Hippocampal formation (tissue), 2 donors: ENCODE measurements around the gene EVL.
"Not testable (repeated sequence)": the region's sequence is repeated elsewhere in the genome, so short reads cannot be mapped to it uniquely, and the experiment has no call there.

Source experiments
- DNase-seq, 2 donors: peaks; one replicate each; lab custom pipeline; 2025; lab: John Stamatoyannopoulos, UW

Gene EVL

DNA sequence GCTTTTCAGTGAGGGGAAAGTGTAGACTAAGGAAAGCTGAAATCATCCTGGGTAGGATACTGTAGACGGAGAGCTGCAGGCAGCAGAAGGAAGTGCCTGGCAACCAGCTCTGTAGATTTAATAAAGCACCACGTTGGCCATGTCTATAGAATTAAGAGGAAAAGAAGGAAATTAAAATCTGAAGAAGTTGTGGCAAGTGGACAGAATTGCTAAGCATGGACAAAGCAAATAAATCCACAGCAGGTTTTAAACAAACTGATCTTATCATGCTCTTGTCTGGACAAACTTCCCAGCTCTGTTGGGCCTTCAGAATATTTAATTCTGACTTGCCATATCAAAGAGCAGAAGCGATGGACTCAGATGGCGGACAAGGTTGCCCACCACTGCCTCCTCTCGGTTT, 27.2 kb upstream of the EVL start:
- DNase-seq = no peak

DNA sequence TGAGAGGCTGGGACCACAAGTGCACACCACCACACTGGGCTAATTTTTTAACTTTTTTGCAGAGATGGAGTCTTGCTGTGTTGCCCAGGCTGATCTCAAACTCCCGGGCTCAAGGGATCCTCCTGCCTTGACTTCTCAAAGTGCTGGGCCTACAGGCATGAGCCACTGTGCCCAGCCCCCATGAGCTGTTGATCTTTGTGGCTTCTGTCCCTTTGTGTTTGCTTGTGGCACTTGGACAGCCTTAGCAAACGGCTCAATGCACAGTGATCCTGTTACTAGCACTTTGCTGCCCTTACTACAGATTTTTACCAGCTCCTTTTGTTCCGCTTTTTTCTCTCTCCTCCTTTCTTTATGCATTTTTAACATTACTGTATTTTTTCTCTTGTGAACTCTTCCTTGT, 25.3 kb upstream of the EVL start:
- DNase-seq = no peak

DNA sequence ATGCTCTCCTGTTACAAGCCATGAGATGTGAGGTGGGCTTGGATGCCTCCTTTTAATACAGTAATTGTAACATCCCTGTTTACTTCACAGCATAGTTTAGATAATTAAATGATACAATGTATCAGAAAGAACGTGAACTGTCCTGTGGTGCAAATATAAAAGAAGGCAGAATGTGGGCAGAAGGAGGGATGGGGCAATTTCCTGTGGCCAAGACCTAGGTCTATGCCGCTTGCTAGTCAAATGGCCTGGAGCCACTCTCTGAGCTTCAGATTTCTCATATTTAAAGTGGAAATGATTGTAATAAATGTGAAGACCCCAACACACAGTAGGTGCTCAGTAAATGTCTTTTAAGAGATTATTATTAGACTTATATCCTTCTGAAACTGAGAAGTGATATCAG, 24.0 kb upstream of the EVL start:
- no peak for DNase-seq

DNA sequence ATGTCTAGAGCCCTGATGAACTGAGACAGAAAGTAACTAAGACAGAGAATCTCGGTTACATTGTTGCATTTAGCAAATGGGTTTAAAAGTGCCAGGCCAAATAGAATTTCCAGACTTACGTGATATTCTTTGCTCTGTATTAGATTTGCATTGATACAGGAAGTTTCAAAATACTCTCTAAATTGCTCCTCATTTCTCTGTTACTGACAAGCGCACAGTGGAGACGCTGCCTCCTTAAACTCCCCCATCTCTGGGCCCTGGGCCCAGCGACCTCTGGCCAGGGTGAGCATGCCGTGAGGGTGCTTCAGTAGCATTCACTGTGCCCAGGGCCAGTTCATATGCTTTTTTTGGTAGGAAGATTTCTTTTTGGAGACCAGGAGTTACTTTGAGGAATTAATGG, 22.9 kb upstream of the EVL start:
- no peak for DNase-seq

DNA sequence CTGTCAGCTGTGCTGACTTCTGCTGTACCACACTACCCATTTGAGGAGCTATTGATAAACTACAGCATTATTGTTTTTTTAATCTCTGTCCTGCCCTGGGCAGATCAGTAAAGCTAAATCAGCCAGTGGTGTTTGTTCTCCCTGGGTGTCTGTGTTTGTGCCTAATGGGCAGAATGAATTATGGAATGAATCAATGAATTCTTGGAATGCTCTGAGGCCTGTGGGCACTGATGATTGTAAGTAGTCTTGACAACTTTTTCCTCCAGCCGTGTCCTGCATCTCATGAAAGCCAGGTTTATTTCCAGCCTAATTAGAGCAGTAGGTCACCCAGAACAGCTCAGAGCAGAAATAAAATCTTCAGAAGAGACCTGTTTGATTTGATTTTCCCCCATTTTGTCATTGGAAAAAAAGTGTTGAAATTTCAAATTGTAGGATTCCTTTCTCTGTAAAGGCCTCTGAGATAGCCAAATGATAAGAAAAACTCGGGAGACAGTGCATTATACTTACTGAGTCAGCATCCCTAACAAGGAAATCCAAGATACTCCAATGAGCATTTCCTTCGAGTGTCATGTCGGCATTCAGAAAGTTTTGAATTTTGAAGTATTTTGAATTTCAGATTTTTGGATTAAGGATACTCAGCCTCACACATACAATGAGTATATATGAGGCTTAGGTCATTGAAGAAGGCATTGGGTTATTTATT, 19.4 kb upstream of the EVL start:
- no peak for DNase-seq

DNA sequence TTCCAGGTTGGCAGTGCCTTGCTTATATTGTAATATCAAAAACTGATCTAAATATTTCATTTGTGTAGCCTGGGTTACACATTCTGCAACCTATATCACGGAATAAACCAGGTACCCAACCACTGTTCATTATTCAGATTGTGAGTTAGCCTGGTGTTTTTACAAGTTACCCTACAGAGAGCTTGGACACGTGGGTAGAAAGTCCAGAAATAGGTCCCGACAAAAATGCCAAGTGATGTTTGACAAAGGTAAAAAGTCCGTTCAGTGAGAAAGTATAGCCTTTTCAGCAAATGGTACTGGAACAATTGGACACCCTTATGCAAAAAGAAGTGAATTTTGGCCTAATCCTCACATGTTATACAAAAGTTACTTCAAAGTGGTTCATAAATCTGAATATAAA, 17.6 kb upstream of the EVL start:
- no peak for DNase-seq

DNA sequence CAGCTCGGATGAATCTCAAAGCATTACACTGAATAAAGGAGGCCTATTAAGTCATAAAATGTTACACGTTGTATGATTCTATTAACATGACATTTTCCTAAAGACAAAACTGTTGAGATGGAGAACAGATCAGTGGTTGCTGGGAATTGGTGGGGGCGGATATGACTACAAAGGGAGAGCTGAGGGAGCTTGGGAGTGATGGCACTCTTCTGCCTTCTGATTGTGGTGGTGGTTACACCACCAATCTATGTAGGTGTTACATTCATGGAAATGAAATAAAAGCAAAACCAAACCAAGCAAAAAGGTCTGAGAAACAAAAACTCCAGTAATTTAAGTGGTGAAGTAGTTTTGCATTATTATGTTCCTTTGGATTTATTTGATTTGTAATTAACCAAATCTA, 16.4 kb upstream of the EVL start:
- DNase-seq = no peak

DNA sequence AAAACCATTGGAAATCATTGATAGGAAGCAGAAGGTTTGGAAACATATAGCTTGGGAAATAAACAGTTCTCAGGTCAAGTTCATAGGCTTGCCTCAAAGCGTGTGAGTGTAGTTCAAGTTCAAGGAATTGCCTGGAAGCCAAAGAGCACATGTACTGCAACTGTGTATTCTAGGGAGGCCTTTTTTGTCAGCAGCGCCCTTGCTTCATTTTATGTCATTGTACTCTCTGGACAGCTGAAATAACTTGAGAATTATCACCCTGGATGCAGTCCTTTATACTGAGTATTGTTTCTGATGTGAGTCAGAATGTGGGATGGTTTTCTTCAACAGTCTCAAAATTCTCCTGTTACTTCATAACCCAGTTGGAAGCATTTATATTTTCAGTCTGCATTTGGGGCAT, 16.0 kb upstream of the EVL start:
- DNase-seq = no peak

DNA sequence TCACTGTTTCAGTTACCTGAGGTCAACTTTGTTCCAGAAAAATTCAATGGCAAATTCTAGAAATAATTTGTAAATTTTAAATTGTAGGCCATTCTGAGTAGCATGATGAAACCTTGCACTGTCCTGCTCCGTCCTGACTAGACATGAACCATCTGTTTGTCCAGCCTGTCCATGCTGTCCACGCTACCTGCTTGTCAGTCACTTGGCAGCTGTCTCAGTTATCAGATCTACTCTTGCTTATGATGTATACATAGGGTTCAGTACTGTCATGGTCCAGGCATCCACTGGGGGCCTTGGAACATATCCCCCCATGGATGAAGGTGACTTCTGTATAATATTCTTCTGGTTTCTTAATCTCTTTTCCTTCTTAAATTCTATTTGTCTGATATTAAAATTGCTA, 14.1 kb upstream of the EVL start:
- no peak for DNase-seq

DNA sequence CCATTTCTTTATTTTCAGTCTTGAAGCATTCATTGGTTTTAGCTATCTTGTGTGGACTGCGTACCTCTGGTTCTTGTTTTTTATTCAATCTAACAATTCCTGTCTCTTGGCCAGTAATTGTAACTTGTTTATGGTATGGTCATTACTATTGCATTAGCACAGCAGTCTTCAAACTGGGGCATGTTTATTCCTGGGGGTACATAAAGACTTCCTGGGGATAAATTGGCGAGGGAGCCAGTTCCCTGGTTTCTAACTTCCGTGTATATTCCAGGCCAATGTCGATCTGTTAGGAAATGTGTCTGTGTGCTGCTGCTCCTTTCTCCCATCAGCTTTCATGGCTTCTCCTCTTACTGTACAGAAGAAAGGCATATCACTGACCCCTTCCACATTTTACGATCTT, 13.7 kb upstream of the EVL start:
- DNase-seq = no peak

DNA sequence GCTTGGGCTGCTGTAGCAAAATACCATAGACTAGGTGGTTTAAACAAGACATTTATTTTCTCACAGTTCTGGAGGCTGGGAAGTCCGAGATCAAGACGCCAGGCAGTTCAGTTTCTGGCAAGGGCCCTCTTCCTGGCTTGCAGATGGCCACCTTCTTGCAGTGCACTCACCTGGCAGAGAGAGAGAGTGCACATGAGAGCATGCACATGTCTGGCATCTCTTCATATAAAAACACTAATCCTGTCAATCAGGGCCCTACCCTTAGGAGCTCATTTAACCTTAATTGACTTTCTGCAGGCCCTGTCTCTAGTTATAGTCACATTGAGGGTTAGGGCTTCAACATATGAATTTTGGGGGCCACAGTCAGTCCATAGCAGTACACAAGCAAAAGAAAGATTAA, 12.4 kb upstream of the EVL start:
- no peak for DNase-seq

DNA sequence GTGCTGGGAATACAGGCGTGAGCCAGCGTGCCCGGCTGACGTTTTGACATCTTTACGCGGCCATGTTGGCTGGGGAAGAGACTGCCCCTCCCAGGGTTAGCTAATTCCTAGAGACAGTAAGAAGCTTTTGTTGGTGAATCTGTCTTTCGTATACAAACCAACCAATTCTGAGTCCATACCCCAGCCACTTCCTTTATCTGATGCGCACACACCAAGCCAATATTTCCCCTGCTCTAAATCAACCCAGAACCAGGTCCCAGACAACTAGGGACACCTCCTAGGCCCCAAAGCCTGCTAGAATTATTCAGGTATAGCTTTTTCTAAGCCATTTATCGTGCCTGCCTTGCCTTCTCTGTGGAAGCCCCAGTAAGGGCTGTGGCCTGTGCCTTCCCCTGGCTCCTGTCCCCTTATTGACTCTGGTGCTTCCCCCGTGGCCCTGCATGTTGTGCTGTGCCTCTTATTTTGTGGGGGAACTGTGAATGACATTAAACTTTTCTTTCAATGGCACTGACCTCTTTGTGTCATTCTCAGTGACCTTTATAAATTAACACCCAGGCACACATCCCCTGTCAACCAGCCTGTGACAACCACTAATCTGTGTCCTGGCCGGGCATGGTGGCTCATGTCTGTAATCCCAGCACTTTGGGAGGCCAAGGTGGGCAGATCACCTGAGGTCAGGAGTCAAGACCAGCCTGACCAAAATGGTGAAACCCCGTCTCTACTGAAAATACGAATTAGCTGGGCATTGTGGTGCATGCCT, 10.7 kb upstream of the EVL start:
- DNase-seq = no peak

DNA sequence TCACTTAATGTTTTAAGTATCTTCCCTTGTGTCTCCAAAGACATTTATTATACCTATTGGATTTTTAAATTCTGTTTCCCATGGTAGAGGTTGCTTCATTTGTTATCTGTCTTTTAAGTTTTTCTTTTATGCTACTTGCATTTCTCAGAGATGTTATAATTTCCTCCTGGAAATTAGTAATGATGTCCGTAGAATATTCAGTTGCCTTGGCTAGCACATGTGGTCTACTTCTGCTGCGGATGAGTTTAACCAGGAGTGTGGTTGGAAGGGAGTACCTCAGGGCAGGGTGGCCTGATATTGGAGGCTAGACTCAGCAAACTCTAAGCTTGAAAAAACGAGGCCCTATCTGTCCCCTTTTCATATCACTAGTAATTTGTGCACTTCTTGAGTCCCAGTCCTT, 8.8 kb upstream of the EVL start:
- DNase-seq = no peak

DNA sequence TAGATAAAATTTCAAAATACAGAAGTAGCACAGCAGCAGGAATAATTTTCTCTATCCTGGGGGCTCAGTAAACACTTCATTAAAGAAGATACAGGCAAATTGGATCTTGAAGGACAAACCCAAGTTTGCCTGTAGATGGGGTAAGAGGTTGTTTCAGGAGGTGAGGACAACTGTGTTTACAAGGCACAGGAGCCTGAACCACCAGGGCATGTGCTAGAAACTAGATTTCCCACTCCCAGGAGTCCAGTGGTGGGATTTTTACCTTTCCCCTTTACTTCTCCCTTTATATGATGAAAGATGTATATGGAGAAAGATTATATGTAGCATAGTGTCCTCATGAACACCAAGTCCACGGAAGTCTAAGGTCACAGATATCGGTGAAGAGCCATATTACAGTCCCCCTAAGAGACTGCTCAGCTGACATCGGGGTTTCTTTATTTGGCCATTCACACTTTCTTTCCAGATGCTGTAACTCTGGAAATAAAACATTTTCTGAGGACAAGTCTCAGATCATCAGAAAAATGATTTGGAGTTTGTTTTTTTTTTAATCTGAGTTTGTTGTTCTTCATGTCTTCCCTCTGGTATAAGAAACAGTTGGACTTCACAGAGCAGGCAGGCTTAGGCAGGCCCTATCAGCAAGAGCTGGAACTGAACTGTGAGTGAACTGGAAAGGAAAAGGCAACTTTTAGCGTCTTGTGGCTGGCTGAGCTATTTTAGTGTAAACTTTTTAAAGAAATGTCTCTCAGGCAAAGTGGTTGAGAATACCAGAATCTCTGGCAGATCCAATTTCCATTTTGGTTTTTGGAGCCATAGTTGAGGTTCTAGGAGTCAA, 8.0 kb upstream of the EVL start:
- DNase-seq = no peak

DNA sequence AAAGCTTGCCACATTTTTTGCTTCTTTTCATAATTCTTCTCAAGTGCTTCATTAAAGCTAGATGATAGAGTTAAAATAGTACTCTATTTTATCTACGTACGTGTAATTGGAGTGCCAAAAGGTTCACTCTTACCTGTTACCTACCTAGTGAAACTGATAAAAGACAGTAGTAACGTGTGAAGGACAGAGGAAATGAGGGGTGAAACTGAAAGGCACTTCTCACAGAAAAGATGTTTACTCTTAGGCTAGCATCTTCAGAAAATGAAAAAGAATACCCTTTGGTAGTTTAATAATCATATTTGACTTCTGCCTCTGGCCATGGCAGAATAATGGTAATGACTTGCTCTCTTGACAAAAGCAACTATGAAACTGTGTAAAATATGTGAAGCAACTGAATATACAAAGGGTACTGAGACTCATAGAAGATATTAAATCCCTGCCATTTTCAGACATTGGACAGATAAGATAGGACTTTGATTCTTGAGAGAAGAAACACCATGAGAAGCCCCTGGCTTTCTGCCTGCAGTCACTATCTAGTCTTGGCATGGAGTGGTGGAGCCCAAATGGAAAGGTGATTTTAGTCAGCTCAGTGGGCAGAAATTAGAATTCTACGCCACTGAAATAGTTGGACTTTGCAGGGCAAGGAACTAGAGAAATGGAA, 6.3 kb upstream of the EVL start:
- DNase-seq = no peak

DNA sequence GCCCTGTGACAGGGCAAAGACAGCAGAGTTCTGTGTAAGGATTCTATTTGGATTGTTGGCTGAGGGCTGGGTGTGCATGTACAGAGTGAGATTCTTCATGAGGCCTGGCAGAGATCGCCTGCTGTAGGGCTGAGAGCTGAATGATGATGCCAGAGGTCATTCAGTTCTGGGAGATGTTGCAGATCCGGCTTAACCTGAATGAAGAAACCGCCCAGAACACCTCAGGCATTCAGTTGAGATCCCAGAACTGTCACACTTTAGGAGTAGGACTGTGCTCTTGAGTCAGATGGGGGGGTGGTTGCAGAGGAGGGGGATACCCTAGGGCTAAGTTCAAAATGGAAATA, 5.8 kb upstream of the EVL start:
- DNase-seq = no peak

DNA sequence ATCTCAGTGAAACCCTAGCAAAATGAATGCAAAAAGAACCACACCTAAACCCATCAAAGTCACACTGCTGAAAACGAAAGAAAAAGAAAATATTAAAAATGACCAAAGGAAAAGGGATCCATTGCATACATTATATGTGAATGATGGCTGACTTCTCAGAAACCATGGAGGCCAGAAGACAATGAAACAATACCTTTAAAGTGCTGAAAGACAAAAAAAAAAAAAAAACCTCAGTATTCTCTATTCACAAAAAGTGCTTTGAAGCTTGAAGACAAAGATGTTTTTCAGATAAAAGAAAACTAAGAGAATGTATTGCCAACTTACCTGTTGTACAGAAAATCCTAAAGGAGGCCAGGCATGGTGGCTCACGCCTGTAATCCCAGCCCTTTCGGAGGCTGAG, 4.5 kb upstream of the EVL start:
- no peak for DNase-seq

DNA sequence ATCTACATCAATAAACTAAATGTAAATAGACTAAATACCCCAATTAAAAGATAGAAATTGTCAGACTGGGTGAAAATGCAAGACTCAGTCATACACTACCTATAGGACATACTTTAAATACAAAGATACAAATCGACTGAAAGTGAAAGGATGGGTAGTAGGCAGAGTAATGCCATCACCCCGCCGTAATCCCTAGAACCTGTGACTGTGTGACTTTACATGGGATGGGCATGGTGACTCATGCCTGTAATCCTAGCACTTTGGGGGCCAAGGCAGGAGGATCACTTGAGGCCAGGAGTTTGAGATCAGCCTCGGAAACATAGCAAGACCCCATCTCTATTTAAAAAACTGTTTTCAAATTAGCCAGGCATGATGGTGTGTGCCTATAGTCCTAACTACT, 2.6 kb upstream of the EVL start:
- DNase-seq = no peak

DNA sequence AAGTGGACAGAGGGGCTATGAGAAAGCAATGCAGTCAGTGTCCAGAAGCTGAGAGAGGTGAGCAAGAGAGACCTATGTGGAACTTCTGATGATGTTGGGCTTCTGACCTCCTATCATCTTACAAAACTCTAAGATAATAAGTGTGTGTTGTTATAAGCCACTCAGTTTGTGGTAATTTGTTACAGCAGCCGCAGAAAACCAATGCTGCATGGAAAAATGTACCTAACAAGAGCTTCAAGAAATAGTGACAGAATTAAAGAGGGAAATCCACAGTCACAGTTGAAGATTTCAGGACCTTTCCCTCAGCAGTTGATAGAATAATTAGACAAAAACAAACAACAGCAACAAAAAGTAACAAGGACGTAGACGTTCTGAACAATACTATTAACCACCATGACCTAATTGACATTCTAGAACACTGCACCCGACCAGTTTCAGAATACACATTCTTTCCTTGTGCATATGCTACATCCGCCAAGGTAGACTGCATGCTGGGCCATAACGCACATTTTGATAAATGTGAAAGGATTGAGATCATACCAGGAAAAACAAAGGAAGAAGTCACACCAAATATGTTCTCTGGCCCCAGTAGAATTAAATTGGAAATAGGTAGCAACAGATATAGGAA, 1.8 kb upstream of the EVL start:
- no peak for DNase-seq

DNA sequence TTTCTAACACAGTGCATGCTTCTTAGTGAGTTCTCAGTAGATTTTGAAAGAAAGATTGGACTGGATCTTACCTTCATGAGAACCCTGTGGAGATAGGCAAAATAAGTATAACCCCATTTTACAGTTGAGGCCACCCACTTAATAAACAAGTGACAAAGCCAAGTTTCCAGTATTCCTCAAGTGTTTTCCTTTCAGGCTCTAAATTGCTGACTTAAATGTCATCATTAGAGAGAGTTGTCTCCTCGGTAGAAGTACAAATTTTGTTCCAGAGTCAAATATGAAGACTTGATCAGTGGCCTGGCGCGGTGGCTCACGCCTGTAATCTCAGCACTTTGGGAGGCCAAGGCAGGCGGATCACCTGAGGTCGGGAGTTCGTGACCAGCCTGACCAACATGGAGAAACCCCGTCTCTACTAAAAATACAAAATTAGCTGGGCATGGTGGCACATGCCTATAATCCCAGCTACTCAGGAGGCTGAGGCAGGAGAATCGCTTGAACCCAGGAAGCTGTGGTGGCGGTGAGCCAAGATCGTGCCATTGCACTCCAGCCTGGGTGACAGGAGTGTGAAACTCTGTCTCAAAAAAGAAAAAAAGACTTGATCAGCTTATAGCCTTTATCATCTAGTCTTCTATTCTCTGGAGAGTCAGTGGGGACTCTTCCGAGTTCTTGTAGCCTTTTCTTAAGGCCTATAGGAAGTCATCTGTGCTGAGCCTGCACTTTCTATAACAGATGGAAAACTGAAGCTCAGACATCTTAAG, 708 bp upstream of the EVL start:
- not testable (repeated sequence) for DNase-seq

DNA sequence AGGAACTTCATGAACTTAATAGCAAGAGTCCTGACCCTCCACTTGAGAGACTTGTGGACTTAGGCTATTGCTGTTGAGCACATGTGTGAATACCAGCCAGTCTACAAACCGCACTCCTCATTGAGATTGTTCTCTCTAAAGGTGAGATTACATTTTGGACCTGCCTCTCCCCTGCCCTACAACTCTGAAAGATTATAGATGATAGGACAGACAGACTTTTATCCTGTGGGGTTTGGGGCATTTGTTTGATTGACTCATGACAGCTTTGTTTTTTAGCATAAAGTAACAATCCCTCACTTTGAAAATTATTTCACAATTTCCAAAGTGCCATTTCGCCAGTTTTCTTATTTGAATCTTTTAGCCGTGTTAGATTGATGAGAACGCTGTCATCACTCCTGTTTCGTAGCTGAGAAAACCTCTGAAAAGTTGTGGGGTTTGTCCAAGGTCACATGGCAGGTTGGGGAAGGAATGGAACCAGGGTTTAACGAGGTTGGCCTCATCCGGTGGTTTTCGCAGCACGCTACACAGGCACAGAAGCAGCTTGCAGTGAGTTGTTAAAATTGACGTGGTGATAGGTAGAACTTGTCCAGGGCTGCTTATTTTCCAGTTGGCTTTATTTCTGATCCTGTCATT, 836 bp downstream of the EVL start:
- DNase-seq = no peak
